T-helper 1 cell (primary cell): ENCODE data around the gene ZRANB2.

Experiments used
- DNase-seq, 5 donors: peaks; one replicate each; pipeline ENCODE4 v3.0.0-alpha.2; 2012 to 2020
- total RNA-seq, 4 donors: gene quantifications; one replicate each; lab custom pipeline; 2026; lab: John Stamatoyannopoulos, UW

Gene ZRANB2
- 72.7 to 157 (median 100) reads per million in 4 donors for total RNA-seq

DNA sequence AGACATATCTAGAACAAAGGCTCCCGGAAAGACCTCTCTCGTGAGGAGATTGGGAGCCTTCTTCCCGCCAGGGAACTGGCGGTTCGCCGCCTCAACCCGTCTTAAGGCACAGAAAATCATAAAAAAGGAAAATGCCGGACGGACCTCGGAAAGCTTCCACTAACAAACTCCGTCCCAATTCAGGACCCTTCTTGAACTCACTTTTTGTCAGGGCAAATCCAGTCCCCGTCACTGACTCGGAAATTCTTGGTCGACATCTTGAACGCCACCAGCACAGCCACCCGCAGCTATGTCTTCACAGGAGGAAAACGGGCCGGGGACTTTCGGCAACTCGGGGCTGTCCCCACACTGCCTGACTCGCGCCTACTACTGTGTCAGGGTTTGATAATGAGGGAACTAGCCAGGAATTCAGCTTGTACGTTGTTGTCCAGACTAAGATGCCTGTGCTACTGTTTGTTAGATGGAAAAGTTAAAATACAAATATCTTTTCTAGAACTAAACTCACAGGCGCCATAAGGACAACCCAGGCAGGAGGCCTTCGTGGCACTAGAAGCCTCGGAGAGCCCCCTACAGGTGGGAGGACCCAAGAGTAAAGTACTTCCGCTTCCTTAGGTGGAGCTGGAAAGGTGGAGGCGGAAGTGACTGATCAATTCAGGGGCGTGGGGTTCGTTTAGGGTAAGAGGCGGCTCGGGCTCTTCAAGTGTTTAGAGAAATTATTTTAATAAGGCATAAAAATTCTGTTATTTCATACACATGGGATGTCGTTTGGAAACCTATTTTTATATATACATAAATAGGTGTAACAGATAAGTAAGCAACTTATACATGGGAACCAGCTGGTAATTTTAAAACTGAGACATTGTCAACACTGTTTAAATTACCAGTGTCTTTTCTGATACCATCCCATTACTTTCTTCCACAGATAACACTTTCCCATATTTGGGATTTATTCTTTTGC is at the start of gene ZRANB2:
Gene ZRANB2 (minus strand): TSS at position 297 of the 958 bp plus-strand sequence. CDS start 40 bp downstream, at position 257.
- DNase-seq, result peak; percentile 77 to 95 (median 88)

GRCh38 chr1:71128060-71128459 is 47.2 kb upstream of the ZRANB2 start:
- DNase-seq, result no peak

DNA sequence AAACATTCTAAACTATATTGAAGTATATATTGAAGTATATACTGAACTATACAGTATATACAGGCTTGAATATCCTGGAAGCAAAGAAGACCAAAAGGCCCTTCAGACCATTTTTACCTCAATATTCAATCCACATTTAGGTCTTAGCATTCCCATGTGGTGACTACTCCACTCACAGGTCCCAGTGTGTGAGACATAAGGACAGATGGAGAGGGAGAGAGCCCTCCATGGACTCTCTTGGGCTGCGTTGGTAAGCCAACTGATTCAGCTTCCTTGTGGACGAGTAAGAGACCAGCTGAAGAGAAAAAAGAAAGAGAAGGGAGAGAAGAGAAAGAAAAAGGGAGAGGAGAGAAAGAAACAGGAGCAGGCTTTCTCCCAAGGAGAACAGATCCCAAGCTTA is 37.3 kb upstream of the ZRANB2 start:
- no peak for DNase-seq

- DNase-seq, result no peak
Measured at GRCh38 chr1:71116729-71117128, 35.9 kb upstream of the ZRANB2 start.

- DNase-seq, result no peak
Measured at GRCh38 chr1:71106658-71107322, 26.0 kb upstream of the ZRANB2 start.

DNA sequence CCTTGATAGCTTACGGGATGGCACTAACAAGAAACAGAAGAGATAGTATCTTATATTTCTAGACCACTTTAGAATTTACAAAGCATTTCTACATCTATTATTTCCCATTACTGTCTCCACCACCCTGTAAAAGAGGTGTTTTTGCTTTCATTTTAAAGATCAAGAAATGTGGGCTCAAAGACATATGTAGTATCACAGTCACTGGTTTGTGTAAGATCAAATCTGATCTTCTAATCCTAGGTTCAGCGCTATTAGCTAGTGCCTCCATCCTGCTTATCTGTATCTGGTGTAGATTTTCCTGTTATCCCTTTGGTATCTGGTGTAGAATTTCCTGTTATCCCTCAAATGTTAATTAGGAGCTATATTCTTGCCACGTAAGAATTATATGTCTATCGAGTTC is 23.6 kb upstream of the ZRANB2 start:
- DNase-seq, result no peak

DNA sequence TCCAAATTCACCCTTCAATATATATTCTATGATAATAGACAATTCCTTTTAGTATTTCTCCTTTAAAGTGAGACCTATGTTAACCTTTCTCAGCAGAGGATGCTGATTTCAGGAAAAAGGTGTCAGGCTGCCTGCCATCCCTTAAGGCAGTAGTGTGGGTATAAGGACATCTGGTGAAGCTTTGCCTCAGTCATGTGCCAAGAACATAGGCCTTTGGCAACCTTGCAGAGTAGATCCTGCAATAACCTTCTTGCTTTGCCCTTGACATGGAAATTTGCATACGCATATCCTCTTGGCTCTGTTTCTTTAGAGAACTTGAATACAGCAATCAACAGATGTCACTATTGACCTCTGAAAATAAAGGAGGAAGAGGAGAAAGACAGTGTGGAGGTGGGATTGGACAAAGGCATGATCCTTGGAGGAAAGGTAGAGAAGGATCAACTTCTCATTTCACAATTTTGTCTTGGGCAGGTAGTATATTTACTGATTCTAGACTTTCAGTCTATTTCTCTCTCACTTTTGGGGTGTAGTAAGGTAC is 21.1 kb upstream of the ZRANB2 start:
- no peak for DNase-seq

- DNase-seq, result no peak
Measured at GRCh38 chr1:71097428-71097827, 16.6 kb upstream of the ZRANB2 start.

GRCh38 chr1:71094913-71095312 is 14.1 kb upstream of the ZRANB2 start:
- DNase-seq, result no peak

GRCh38 chr1:71093938-71094337 is 13.1 kb upstream of the ZRANB2 start:
- DNase-seq, result no peak

GRCh38 chr1:71089536-71090270 is 8.9 kb upstream of the ZRANB2 start:
- DNase-seq, result no peak

GRCh38 chr1:71088645-71089287 is 7.9 kb upstream of the ZRANB2 start:
- no peak for DNase-seq

- DNase-seq, result no peak
Measured at GRCh38 chr1:71087713-71088112, 6.9 kb upstream of the ZRANB2 start.

DNA sequence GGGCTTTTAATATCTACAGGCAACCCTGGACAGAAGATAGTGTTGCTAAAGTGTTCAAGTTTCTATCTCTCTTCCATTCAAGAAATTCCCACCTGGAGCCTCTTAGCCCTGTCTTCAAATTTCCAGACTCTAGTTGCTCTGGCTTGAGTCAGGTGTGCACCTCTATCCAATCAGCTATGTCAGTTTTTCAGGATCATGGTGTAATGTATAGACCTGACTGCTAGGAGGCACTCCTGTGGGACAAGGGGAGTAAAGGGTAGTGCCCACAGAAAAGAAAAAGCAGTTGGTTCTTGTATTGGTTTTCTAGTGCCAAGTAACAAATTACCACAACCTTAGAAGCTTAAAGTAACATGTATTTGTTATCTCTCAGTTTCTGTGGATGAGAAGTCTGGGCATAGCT is 6.2 kb upstream of the ZRANB2 start:
- DNase-seq, result no peak

DNA sequence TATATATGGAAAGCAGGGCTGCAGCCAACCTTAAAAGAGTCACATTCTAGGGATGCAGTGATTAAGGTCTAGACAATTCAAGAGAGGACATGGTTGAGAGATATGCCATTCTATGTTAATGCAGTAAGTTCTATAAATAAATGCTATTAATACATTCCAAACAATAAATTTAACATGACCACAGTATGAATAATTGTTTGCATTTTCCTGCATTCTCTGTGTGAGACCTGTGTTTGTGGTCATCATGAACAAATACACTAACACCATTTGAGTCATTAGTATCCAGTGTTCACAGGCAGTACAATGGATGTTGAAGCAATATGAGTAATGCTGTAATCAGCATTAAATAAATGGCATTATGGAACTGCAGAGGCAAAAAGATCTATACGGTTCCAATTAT is 5.5 kb upstream of the ZRANB2 start:
- DNase-seq, result no peak

DNA sequence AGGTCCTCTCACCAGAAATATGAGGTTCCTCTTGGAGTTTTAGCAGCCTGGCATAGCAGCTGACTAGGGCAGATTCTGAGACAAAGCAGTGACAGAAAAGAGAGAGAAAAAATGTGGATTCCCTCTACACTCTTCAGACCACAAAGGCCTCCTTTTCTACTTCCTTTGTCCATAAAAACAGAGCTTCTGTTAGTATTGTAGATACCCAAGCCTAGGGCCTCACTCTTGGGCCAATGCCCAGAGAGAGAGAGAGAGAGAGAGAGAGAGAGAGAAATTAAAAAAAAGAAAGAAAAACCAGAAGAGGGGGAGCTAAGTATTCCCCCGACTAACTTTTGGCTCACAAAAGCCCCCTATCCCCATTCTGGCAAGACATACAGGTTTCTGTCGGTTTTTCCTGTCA is 2.4 kb upstream of the ZRANB2 start:
- no peak for DNase-seq

- DNase-seq, result no peak
Measured at GRCh38 chr1:71081697-71082080, 854 bp upstream of the ZRANB2 start.

GRCh38 chr1:71080230-71080738 is 551 bp downstream of the ZRANB2 start:
- peak in 2 of 5 donors; percentile 9 for DNase-seq

- peak in 1 of 5 donors; percentile 42 for DNase-seq
Measured at GRCh38 chr1:71074681-71075080, 6.2 kb downstream of the ZRANB2 start.

GRCh38 chr1:71072273-71072672 is 8.6 kb downstream of the ZRANB2 start:
- no peak for DNase-seq

DNA sequence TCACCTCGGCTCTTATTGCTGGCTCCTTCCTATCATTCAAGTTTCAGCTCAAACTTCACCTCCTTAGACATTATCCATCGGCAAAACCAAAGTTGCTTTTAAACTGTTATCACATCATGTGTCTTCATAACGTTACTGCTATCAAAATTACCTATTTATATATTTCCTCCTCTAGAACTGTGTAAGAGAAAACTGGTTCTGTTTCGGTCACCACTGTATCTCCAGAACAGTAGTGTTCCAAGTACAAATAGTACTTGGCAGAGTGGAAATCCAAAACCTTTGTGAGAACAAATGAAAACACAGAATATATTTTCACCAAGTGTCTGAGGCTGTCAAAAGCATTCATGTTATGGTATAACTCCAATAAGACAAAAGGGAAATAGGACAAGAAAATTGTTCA is 9.1 kb downstream of the ZRANB2 start:
- DNase-seq, result no peak
